MM.1S (cell line): ENCODE measurements around the gene SRGAP2.
"Not testable (repeated sequence)": the region's sequence is repeated elsewhere in the genome, so short reads cannot be mapped to it uniquely, and the experiment has no call there.

Source experiments
- DNase-seq: peaks from one replicate; pipeline ENCODE4 v3.0.0-alpha.2; 2015
- H2AFZ ChIP-seq: fragments of 300-600 bp; sonication (generic); 2 replicates; pipeline ENCODE4 v1.6.0; 2016; ENCODE audit warnings: antibody characterized with exemption, low read length
- H3F3A ChIP-seq: fragments of 300-600 bp; sonication (generic); 2 replicates; pipeline ENCODE4 v1.6.1; 2016; ENCODE audit warnings: mild to moderate bottlenecking, antibody characterized with exemption, low read length, moderate library complexity, mixed read lengths; ENCODE audit not compliant: insufficient read depth
- H3K27ac ChIP-seq: fragments of 300-600 bp; sonication (generic); 2 replicates; pipeline ENCODE4 v1.5.1; 2016; ENCODE audit warnings: mild to moderate bottlenecking, low read length
- H3K27me3 ChIP-seq: fragments of 300-600 bp; sonication (generic); replicated peaks from 2 replicates; pipeline ENCODE4 v1.6.0; 2016; ENCODE audit warnings: low read length; ENCODE audit not compliant: insufficient read depth
- H3K36me3 ChIP-seq: fragments of 300-600 bp; sonication (generic); replicated peaks from 2 replicates; pipeline ENCODE4 v1.6.1; 2016; ENCODE audit warnings: mild to moderate bottlenecking, low read length, mixed read lengths; ENCODE audit not compliant: insufficient read depth
- H3K4me1 ChIP-seq: fragments of 300-600 bp; sonication (generic); 2 replicates; pipeline ENCODE4 v1.6.1; 2016; ENCODE audit warnings: low read length, mixed read lengths
- H3K4me2 ChIP-seq: fragments of 300-600 bp; sonication (generic); 2 replicates; pipeline ENCODE4 v1.6.0; 2016; ENCODE audit warnings: low read depth, low read length
- H3K4me3 ChIP-seq: fragments of 300-600 bp; sonication (generic); 2 replicates; pipeline ENCODE4 v1.5.1; 2016; ENCODE audit warnings: low read length, mixed read lengths
- H3K79me2 ChIP-seq: fragments of 300-600 bp; sonication (generic); 2 replicates; pipeline ENCODE4 v1.6.1; 2016; ENCODE audit warnings: mixed run types, low read length, mixed read lengths
- H3K9ac ChIP-seq: fragments of 300-600 bp; sonication (generic); 2 replicates; pipeline ENCODE4 v1.6.1; 2016; ENCODE audit warnings: low read length, mixed read lengths
- H3K9me2 ChIP-seq: fragments of 300-600 bp; sonication (generic); replicated peaks from 2 replicates; pipeline ENCODE4 v1.6.1; 2016; ENCODE audit warnings: mild to moderate bottlenecking, low read length, mixed read lengths; ENCODE audit not compliant: insufficient read depth
- H3K9me3 ChIP-seq: fragments of 300-600 bp; sonication (generic); replicated peaks from 2 replicates; pipeline ENCODE4 v1.6.1; 2016; ENCODE audit warnings: mild to moderate bottlenecking, low read length, mixed read lengths; ENCODE audit not compliant: insufficient read depth
- H4K20me1 ChIP-seq: fragments of 300-600 bp; sonication (generic); 2 replicates; pipeline ENCODE4 v1.6.1; 2016; ENCODE audit warnings: mild to moderate bottlenecking, low read length, moderate library complexity, mixed read lengths; ENCODE audit not compliant: insufficient read depth

SRGAP2 gene

DNA sequence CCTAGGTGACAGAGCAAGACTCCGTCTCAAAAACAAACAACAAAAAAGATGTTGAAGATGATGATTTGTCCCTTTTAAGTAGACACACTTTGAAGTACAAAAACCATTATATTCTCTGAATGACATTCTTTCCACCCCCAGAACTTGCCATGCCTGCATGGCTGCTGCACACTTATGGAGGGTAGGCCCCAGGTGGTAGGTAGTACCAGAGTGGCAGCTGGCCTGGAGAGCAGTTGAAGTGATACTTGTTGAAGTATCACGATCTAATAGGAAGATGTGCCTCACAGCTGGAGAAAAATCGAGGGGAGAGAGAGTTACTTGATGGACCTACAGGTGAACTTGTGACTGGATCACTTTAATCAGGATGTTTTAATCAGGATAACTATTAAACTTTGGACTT lies 14.9 kb downstream of the SRGAP2 start:
- H3K4me3 ChIP-seq, H4K20me1 ChIP-seq: not testable (repeated sequence)

DNA sequence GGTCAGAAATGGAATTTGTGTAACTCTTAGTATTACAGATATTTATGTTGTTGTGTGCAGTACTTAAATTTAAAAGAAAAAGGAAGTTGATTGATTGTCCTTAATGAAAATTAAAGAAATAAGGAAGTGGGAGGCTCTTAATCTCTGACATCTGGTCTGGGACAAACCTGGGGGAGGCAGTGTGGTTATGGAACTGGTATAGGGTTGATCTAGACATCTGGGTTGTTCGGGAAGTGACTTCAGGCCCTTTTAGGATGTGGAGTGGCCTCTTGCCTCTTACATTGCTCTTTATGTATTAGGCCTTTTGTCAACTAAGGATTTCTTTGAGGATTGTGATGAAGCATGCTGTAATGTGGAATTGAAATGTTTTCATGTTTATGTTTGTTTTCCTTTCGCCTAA lies 15.4 kb downstream of the SRGAP2 start:
- not testable (repeated sequence) for H3K27me3 ChIP-seq, H3F3A ChIP-seq, H2AFZ ChIP-seq, H3K9me2 ChIP-seq, H3K4me1 ChIP-seq, DNase-seq, H3K27ac ChIP-seq, H3K36me3 ChIP-seq, H3K9ac ChIP-seq, H3K9me3 ChIP-seq, H3K4me2 ChIP-seq, H3K4me3 ChIP-seq, H3K79me2 ChIP-seq, H4K20me1 ChIP-seq

More for the DNA sequence above, 14.9 kb downstream of the SRGAP2 start:
- not testable (repeated sequence) for DNase-seq, H2AFZ ChIP-seq, H3K9me3 ChIP-seq, H3K9ac ChIP-seq, H3K4me2 ChIP-seq, H3K9me2 ChIP-seq, H3K36me3 ChIP-seq, H3K4me1 ChIP-seq, H3K27me3 ChIP-seq, H3K27ac ChIP-seq, H3F3A ChIP-seq, H3K79me2 ChIP-seq

DNA sequence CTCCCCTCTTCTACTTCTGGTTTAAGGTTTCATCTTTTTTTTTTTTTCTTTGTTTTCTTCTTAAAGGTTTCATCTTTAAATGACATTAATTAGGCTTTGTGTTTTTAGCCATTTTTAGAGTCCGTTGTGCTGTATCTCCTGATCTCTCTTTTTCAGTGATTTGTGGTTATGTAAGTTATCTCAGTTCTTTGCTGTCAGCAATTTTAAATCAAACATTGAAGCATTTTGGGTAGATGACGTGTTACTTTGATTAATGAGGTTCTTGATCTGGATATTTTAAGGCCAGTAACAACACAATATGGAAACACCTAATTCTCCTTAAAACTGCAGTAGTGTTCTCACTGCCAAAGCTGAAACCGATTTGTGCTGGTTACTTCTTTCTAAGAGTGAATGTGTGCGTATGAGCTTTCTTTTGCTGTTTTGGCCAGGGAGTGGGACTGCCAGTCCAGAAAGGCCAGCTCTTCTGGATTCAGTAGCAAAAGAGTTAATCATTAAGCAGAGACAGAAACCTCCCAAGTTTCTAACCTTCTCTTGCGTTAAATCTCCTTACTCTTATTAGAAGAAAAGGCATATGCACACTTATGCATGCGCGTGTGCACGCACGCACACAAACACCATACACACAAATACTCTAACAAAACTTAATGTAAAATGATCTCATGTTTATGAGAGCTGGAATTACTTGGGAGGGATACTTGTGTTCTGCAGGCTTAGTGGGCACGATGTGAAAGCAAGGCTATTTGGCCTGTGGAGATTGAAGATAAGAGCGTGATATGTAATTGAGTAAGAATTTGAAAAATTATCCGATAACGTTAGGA lies 16.4 kb downstream of the SRGAP2 start:
- H4K20me1 ChIP-seq, H3K4me1 ChIP-seq, H3K27ac ChIP-seq, H3K9me2 ChIP-seq, H3K79me2 ChIP-seq, H3K36me3 ChIP-seq, H3K4me3 ChIP-seq, H3K27me3 ChIP-seq, H3F3A ChIP-seq, H3K9me3 ChIP-seq, H3K4me2 ChIP-seq, H3K9ac ChIP-seq, H2AFZ ChIP-seq, DNase-seq: not testable (repeated sequence)

DNA sequence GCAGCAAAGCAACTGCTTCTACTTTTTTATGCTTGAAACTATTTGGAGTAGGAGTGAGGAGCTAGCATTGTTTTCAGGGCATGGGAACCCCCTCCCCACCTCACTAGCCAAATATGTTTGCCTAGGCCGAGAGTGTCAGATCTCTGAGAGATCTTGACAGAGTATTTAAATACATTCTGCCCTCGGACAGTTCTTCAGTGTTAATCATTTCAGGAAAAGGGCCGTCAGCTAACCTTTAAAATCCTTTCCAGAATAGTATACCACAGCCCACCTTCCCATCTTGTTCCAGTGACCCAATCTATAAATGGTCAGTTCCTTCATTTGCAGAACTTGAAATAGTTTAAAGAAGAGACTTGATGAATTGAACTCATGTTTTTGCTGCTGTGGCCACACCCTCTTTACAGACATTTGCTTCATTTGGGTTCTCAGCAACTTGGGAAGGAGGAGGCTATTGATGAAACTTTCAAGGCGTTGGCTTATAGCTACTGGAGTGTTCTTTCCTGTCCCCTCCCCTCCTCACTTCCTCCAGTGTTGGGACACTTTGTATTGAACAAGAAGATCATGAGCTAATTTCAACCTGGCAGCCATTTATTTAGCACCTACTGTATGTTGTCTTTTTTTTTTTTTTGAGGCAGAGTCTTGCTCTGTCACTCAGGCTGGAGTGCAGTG lies 17.1 kb downstream of the SRGAP2 start:
- not testable (repeated sequence) for H3K9me2 ChIP-seq, H3K4me3 ChIP-seq, H3K9me3 ChIP-seq, H3K4me2 ChIP-seq, H3K27ac ChIP-seq, H3F3A ChIP-seq, H4K20me1 ChIP-seq, DNase-seq, H3K9ac ChIP-seq, H3K36me3 ChIP-seq, H3K79me2 ChIP-seq, H3K4me1 ChIP-seq, H3K27me3 ChIP-seq, H2AFZ ChIP-seq

DNA sequence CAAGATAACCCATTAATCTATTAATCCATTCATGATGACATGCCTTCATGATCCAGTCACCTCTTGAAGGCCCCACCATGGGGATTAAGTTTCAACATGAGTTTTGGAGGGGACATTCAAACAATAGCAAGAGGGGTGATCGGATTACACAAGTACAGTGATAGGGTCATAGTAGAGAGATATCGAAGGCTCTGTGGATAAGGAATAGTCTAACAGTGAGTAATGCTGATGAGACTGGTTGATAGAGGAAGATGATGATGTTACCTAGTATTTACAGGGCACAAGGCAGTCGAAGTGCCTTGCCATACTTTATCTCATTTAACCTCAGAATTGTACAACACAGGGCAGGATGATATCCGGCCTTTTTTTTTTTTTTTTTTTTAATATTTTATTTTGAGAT lies 18.2 kb downstream of the SRGAP2 start:
- not testable (repeated sequence) for H3K4me2 ChIP-seq, H3K36me3 ChIP-seq, H3K27me3 ChIP-seq, H4K20me1 ChIP-seq, H3K9ac ChIP-seq, H3K4me3 ChIP-seq, H3F3A ChIP-seq, H3K27ac ChIP-seq, H3K4me1 ChIP-seq, H2AFZ ChIP-seq, H3K9me2 ChIP-seq, H3K79me2 ChIP-seq, DNase-seq, H3K9me3 ChIP-seq

DNA sequence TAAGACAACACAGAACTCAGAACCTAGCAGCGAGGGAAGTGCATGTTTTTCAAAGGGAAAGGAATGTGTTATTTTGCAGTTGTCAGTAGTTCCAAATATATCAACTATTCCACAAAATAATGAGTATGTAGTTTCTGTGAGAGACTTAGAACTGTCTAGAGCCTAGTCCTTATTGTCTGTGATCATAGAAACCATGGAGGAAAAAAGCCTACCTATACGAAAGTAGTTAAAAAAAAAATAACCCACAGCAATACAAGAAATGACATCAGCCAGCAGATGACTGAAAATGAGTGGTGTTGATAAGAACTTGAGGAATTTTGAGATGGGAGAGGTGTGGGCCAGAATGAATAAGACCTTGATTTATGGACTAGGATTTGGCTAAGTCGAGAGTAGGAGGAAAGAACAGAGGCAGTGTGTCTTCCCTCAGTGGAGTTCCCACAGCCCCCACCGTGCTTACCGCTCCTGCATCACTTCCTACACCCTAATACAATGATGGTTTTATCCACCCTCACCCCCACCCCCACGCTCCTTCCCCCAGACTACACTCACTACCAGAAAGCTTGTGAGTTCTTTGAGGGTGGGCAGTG lies 20.9 kb downstream of the SRGAP2 start:
- H3K79me2 ChIP-seq, H3K4me2 ChIP-seq, H3K36me3 ChIP-seq, H3K4me1 ChIP-seq, H3K9ac ChIP-seq, H3K4me3 ChIP-seq, DNase-seq, H3K9me2 ChIP-seq, H3F3A ChIP-seq, H2AFZ ChIP-seq, H3K27ac ChIP-seq, H4K20me1 ChIP-seq, H3K27me3 ChIP-seq, H3K9me3 ChIP-seq: not testable (repeated sequence)

DNA sequence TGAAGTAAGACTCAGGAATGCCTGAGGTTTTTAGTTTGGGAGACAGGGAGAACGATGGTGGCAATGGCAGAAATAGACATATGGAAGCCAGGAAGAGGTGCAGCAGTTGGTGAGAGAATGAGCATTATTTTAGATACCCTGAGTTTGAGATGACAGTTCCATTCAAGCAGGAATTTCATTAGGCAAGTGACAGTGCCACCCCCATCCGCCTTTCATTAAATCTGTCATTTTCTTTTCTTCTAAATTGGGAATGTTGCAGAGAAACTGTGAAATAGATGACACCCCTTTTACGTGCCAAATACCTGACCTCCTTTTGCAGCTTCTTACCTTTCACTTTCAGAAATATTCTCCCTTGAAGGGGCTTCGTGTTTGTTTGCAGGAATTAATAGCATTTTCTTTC lies 22.0 kb downstream of the SRGAP2 start:
- H3K27ac ChIP-seq, H3K79me2 ChIP-seq, H3F3A ChIP-seq, DNase-seq, H3K9ac ChIP-seq, H2AFZ ChIP-seq, H3K9me2 ChIP-seq, H4K20me1 ChIP-seq, H3K27me3 ChIP-seq, H3K36me3 ChIP-seq, H3K9me3 ChIP-seq, H3K4me3 ChIP-seq, H3K4me2 ChIP-seq, H3K4me1 ChIP-seq: not testable (repeated sequence)

DNA sequence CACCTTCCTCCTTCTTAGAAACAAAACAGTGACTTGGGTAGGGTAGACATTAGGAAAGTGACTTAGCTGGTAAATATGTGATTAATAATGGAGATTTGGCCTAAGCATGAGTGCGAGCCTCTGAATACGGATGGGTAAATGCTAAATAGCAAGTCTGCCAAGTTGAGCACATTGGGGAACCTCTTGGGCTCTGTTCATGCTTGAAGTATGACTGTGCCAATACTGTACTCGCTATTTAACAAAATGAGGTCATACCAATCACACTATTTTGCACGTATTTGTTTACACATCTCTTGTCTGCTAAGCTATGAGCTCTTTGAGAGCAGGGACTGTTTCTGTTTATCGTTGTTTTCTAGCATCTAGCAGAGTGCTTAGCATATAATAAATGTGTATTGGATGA lies 23.5 kb downstream of the SRGAP2 start:
- not testable (repeated sequence) for H3K4me2 ChIP-seq, H3K9me2 ChIP-seq, H3K9me3 ChIP-seq, H3K4me3 ChIP-seq, DNase-seq, H3F3A ChIP-seq, H2AFZ ChIP-seq, H4K20me1 ChIP-seq, H3K79me2 ChIP-seq, H3K27ac ChIP-seq, H3K4me1 ChIP-seq, H3K9ac ChIP-seq, H3K36me3 ChIP-seq, H3K27me3 ChIP-seq
